HG02678 (cell line): ENCODE data around the gene UTS2R.
"Not testable (repeated sequence)": the region's sequence is repeated elsewhere in the genome, so short reads cannot be mapped to it uniquely, and the experiment has no call there.

Experiments
- ATAC-seq: cut with Tn5 transposase; IDR thresholded peaks from one replicate; pipeline ENCODE4 v1.9.1; 2021; ENCODE audit warnings: mild to moderate bottlenecking, moderate library complexity; ENCODE audit not compliant: unreplicated experiment

Gene UTS2R

GRCh38 chr17:82353484-82353883 is 18.1 kb upstream of the UTS2R start:
- ATAC-seq = no peak

- no peak for ATAC-seq
These were observed 16.7 kb upstream of the UTS2R start for GRCh38 chr17:82354804-82355308.

- ATAC-seq = no peak
These were observed 15.7 kb upstream of the UTS2R start for GRCh38 chr17:82355770-82356427.

GRCh38 chr17:82356845-82357355 is 14.7 kb upstream of the UTS2R start:
- no peak for ATAC-seq

GRCh38 chr17:82357394-82357793 is 14.2 kb upstream of the UTS2R start:
- no peak for ATAC-seq

- no peak for ATAC-seq
These were observed 12.9 kb upstream of the UTS2R start, which contains the start of gene TEX19 for GRCh38 chr17:82358465-82359350. Gene TEX19 (plus strand): TSS chr17:82359247. CDS start chr17:82362151, 2,904 bp downstream.

GRCh38 chr17:82359451-82360074 is 12.0 kb upstream of the UTS2R start:
- not testable (repeated sequence) for ATAC-seq

- no peak for ATAC-seq
These were observed 9.5 kb upstream of the UTS2R start for GRCh38 chr17:82361885-82362633.

GRCh38 chr17:82365606-82366295 is 5.8 kb upstream of the UTS2R start:
- ATAC-seq = no peak

GRCh38 chr17:82366749-82367148 is 4.8 kb upstream of the UTS2R start:
- no peak for ATAC-seq

- ATAC-seq = no peak
These were observed 3.6 kb upstream of the UTS2R start for GRCh38 chr17:82367724-82368524.

GRCh38 chr17:82369211-82369610 is 2.4 kb upstream of the UTS2R start:
- no peak for ATAC-seq

- peak; percentile 69 for ATAC-seq
These were observed 863 bp upstream of the UTS2R start for GRCh38 chr17:82370471-82371332.

- no peak for ATAC-seq
These were observed 895 bp downstream of the UTS2R start for GRCh38 chr17:82372249-82373071.

GRCh38 chr17:82373072-82373452 is 1.5 kb downstream of the UTS2R start:
- ATAC-seq = not testable (repeated sequence)

GRCh38 chr17:82373731-82374625 is 2.4 kb downstream of the UTS2R start:
- ATAC-seq = no peak
